Liver (tissue), 9 donors: Measurements from ENCODE around the gene PPP1R2B. TPM values are rescaled to one million over a fixed set of nuclear protein-coding genes. Genes with fewer than 3 reads are reported as not detected.

ENCODE experiments used
- DNase-seq: peaks from one replicate; pipeline ENCODE4 v3.0.0-alpha.2; 2017; ENCODE audit warnings: low spot score
- H3K27ac ChIP-seq, 2 donors: one replicate each; pipeline ENCODE4 v1.7.0; 2013; ENCODE audit warnings: inconsistent platforms in 2 of 2, low read length in 2 of 2, control low read depth in 1 of 2, low read depth in 1 of 2, mild to moderate bottlenecking in 1 of 2
- H3K27me3 ChIP-seq, 4 donors: one replicate each; pipeline versions ENCODE4 v1.6.1 to v1.7.0; 2013; ENCODE audit warnings: low read length in 3 of 4, inconsistent platforms in 1 of 4, mild to moderate bottlenecking in 1 of 4, moderate library complexity in 1 of 4; ENCODE audit not compliant: control insufficient read depth in 4 of 4, insufficient read depth in 4 of 4
- H3K36me3 ChIP-seq, 4 donors: one replicate each; pipeline versions ENCODE4 v1.6.1 to v1.7.0; 2013; ENCODE audit warnings: low read length in 3 of 4, mild to moderate bottlenecking in 3 of 4, low read depth in 1 of 4, moderate library complexity in 1 of 4; ENCODE audit not compliant: control insufficient read depth in 4 of 4, insufficient read depth in 3 of 4
- H3K4me1 ChIP-seq, 4 donors: one replicate each; pipeline versions ENCODE4 v1.6.1 to v1.7.0; 2013; ENCODE audit warnings: low read length in 3 of 4, mild to moderate bottlenecking in 3 of 4, moderate library complexity in 1 of 4; ENCODE audit not compliant: control insufficient read depth in 4 of 4, insufficient read depth in 4 of 4
- H3K4me3 ChIP-seq, 3 donors: one replicate each; pipeline versions ENCODE4 v1.6.1 to v1.7.0; 2013; ENCODE audit warnings: low read length in 3 of 3, control low read depth in 1 of 3, low read depth in 1 of 3, mild to moderate bottlenecking in 1 of 3
- H3K9ac ChIP-seq, 2 donors: one replicate each; pipeline ENCODE4 v1.7.0; 2013; ENCODE audit warnings: low read length in 2 of 2, mild to moderate bottlenecking in 2 of 2, moderate library complexity in 2 of 2, control low read depth in 1 of 2, low read depth in 1 of 2
- H3K9me3 ChIP-seq, 4 donors: one replicate each; pipeline versions ENCODE4 v1.6.1 to v1.7.0; 2013; ENCODE audit warnings: low read length in 3 of 4; ENCODE audit not compliant: control insufficient read depth in 4 of 4
- ATF3 ChIP-seq: IDR thresholded peaks from 2 replicates; pipeline ENCODE4 v1.6.1; 2016; ENCODE audit warnings: antibody characterized with exemption
- EGR1 ChIP-seq, 2 donors: IDR thresholded peaks; 2 replicates each; pipeline ENCODE4 v1.6.1; 2016 to 2018; ENCODE audit warnings: antibody characterized with exemption in 2 of 2, low read depth in 2 of 2
- FOXA1 ChIP-seq: IDR thresholded peaks from 2 replicates; pipeline ENCODE4 v1.6.1; 2016; ENCODE audit warnings: antibody characterized with exemption
- GABPA ChIP-seq, 2 donors: IDR thresholded peaks in 1 of 2; conservative IDR thresholded peaks in 1 of 2; 2 replicates each; pipeline ENCODE4 v1.6.1; 2016; ENCODE audit warnings: antibody characterized with exemption in 2 of 2, mild to moderate bottlenecking in 1 of 2, moderate library complexity in 1 of 2
- HNF4A ChIP-seq, 2 donors: conservative IDR thresholded peaks; 2 replicates each; pipeline ENCODE4 v1.6.1; 2016; ENCODE audit warnings: antibody characterized with exemption in 2 of 2, mild to moderate bottlenecking in 2 of 2
- HNF4G ChIP-seq: IDR thresholded peaks from 2 replicates; pipeline ENCODE4 v1.6.1; 2016; ENCODE audit warnings: antibody characterized with exemption
- MAX ChIP-seq: IDR thresholded peaks from 2 replicates; pipeline ENCODE4 v1.6.1; 2016; ENCODE audit warnings: antibody characterized with exemption
- NR2F2 ChIP-seq: IDR thresholded peaks from 2 replicates; pipeline ENCODE4 v1.6.1; 2016; ENCODE audit warnings: antibody characterized with exemption
- RAD21 ChIP-seq, 2 donors: IDR thresholded peaks; 2 replicates each; pipeline ENCODE4 v1.6.1; 2016; ENCODE audit warnings: antibody characterized with exemption in 2 of 2, mild to moderate bottlenecking in 2 of 2
- RXRA ChIP-seq, 2 donors: IDR thresholded peaks; 2 replicates each; pipeline ENCODE4 v1.6.1; 2017 to 2018; ENCODE audit warnings: antibody characterized with exemption in 2 of 2, mild to moderate bottlenecking in 1 of 2
- SP1 ChIP-seq: IDR thresholded peaks from 2 replicates; pipeline ENCODE4 v1.6.1; 2018; ENCODE audit warnings: antibody characterized with exemption, mild to moderate bottlenecking
- TAF1 ChIP-seq: conservative IDR thresholded peaks from 2 replicates; pipeline ENCODE4 v1.6.1; 2016; ENCODE audit warnings: antibody characterized with exemption, mild to moderate bottlenecking
- YY1 ChIP-seq: IDR thresholded peaks from 2 replicates; pipeline ENCODE4 v1.6.1; 2016; ENCODE audit warnings: antibody characterized with exemption, mild to moderate bottlenecking
- WGBS: extraction: QIAGEN DNeasy Blood & Tissue Kit; methylation state at CpG from one replicate; pipeline ENCODE4 v1.1.7; 2013; 5-methylcytosine and 5-hydroxymethylcytosine counted together
- polyA plus RNA-seq, 2 donors: library from polyadenylated mRNA; stranded (reverse) in 1 of 2; unstranded in 1 of 2; fragments of 200-250 nt in 1 of 2; fragments of >200 nt in 1 of 2; fragmentation: Nextera tagmentation in 1 of 2; extraction: Ambion mirVana in 1 of 2; gene quantifications; one replicate each; pipeline versions ENCODE4 v1.2.1 to v1.2.3, GENCODE V29; 2013 to 2015
- total RNA-seq, 2 donors: library from RNA; depleted of rRNA; stranded (reverse); fragments of >200 nt; gene quantifications; one replicate each; pipeline ENCODE4 v1.2.3, GENCODE V29; 2014
- TF ChIP-seq, protein P1 (sequence below): IDR thresholded peaks from 2 replicates; pipeline ENCODE4 v1.6.1; 2016; ENCODE audit warnings: antibody characterized with exemption, mild to moderate bottlenecking
- TF ChIP-seq, protein P2 (sequence below): IDR thresholded peaks from 2 replicates; pipeline ENCODE4 v1.6.1; 2016; ENCODE audit warnings: antibody characterized with exemption
- TF ChIP-seq, protein P3 (sequence below): fragments of 150-350 bp; IDR thresholded peaks from 2 replicates; pipeline ENCODE4 v1.5.1; 2017; ENCODE audit warnings: improper control_type of control experiment, low read depth, low read length; ENCODE audit not compliant: missing input control
- donor health status: healthy.
- donor health status: healthy.
- donor health status: healthy.
- donor health status: healthy.
- donor health status: healthy.

Gene PPP1R2B
- total RNA-seq = not detected
- not detected for polyA plus RNA-seq

GRCh38 chr5:156850206-156850751, at the start of gene PPP1R2B:
Gene PPP1R2B (plus strand): TSS chr5:156850295. CDS start chr5:156850563, 268 bp downstream.
- Histone ChIP-seq H3K27ac (no peak within 1 kb of the TSS), H3K27me3 (peaks cover 0 to 3% (median under 1%) of the 10 kb centered on the region in 4 donors), H3K4me1 (no peaks in the 10 kb centered on the region), H3K9me3 (peaks cover 0 to 4% (median 1%) of the 10 kb centered on the region in 4 donors), H3K9ac (no peak within 1 kb of the TSS), H3K4me3 (no peak within 1 kb of the TSS), H3K36me3 (no peaks in the 10 kb centered on the region)
- WGBS = 53% methylated on average over 48 of the region's 48 CpGs
- TF ChIP-seq MAX (no peak), ATF3 (no peak), NR2F2 (no peak), FOXA1 (no peak), TAF1 (no peak), SP1 (no peak), YY1 (no peak), HNF4G (no peak), HNF4A (conservative IDR thresholded peaks at IDR 0.05) (no peak), GABPA (IDR thresholded peaks at IDR 0.05 in 1 of 2, conservative IDR thresholded peaks at IDR 0.05 in 1 of 2) (no peak), RAD21 (IDR thresholded peaks at IDR 0.05) (no peak), RXRA (IDR thresholded peaks at IDR 0.05) (no peak)
- TF ChIP-seq, protein P1, sequence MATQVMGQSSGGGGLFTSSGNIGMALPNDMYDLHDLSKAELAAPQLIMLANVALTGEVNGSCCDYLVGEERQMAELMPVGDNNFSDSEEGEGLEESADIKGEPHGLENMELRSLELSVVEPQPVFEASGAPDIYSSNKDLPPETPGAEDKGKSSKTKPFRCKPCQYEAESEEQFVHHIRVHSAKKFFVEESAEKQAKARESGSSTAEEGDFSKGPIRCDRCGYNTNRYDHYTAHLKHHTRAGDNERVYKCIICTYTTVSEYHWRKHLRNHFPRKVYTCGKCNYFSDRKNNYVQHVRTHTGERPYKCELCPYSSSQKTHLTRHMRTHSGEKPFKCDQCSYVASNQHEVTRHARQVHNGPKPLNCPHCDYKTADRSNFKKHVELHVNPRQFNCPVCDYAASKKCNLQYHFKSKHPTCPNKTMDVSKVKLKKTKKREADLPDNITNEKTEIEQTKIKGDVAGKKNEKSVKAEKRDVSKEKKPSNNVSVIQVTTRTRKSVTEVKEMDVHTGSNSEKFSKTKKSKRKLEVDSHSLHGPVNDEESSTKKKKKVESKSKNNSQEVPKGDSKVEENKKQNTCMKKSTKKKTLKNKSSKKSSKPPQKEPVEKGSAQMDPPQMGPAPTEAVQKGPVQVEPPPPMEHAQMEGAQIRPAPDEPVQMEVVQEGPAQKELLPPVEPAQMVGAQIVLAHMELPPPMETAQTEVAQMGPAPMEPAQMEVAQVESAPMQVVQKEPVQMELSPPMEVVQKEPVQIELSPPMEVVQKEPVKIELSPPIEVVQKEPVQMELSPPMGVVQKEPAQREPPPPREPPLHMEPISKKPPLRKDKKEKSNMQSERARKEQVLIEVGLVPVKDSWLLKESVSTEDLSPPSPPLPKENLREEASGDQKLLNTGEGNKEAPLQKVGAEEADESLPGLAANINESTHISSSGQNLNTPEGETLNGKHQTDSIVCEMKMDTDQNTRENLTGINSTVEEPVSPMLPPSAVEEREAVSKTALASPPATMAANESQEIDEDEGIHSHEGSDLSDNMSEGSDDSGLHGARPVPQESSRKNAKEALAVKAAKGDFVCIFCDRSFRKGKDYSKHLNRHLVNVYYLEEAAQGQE = no peak
- TF ChIP-seq, protein P2, sequence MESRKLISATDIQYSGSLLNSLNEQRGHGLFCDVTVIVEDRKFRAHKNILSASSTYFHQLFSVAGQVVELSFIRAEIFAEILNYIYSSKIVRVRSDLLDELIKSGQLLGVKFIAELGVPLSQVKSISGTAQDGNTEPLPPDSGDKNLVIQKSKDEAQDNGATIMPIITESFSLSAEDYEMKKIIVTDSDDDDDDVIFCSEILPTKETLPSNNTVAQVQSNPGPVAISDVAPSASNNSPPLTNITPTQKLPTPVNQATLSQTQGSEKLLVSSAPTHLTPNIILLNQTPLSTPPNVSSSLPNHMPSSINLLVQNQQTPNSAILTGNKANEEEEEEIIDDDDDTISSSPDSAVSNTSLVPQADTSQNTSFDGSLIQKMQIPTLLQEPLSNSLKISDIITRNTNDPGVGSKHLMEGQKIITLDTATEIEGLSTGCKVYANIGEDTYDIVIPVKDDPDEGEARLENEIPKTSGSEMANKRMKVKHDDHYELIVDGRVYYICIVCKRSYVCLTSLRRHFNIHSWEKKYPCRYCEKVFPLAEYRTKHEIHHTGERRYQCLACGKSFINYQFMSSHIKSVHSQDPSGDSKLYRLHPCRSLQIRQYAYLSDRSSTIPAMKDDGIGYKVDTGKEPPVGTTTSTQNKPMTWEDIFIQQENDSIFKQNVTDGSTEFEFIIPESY = no peak
- DNase-seq = no peak

GRCh38 chr5:156800929-156801328, 49.2 kb upstream of the PPP1R2B start:
- whole genome bisulfite sequencing = 72% methylated on average over 3 of the region's 3 CpGs
- H3K4me3 ChIP-seq = no peak overlapping the region
- H3K27ac ChIP-seq = no peak overlapping the region
- no peak for DNase-seq
- TF ChIP-seq GABPA (IDR thresholded peaks at IDR 0.05 in 1 of 2, conservative IDR thresholded peaks at IDR 0.05 in 1 of 2) (no peak), FOXA1 (no peak), ATF3 (no peak), RXRA (IDR thresholded peaks at IDR 0.05) (no peak), EGR1 (IDR thresholded peaks at IDR 0.05; ENCODE audit: low read depth in 2 of 2) (no peak), HNF4A (conservative IDR thresholded peaks at IDR 0.05) (no peak), TAF1 (no peak)
- TF ChIP-seq, protein P3, sequence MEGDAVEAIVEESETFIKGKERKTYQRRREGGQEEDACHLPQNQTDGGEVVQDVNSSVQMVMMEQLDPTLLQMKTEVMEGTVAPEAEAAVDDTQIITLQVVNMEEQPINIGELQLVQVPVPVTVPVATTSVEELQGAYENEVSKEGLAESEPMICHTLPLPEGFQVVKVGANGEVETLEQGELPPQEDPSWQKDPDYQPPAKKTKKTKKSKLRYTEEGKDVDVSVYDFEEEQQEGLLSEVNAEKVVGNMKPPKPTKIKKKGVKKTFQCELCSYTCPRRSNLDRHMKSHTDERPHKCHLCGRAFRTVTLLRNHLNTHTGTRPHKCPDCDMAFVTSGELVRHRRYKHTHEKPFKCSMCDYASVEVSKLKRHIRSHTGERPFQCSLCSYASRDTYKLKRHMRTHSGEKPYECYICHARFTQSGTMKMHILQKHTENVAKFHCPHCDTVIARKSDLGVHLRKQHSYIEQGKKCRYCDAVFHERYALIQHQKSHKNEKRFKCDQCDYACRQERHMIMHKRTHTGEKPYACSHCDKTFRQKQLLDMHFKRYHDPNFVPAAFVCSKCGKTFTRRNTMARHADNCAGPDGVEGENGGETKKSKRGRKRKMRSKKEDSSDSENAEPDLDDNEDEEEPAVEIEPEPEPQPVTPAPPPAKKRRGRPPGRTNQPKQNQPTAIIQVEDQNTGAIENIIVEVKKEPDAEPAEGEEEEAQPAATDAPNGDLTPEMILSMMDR = no peak
- TF ChIP-seq, protein P1 = no peak
- TF ChIP-seq, protein P2 = no peak
- H3K9ac ChIP-seq = no peak overlapping the region
- no peaks in the 10 kb centered on the region for H3K4me1 ChIP-seq
- no peaks in the 10 kb centered on the region for H3K27me3 ChIP-seq
- no peaks in the 10 kb centered on the region for H3K9me3 ChIP-seq
- H3K36me3 ChIP-seq = no peaks in the 10 kb centered on the region
